ENCODE data around the gene RAB34. TPM values are rescaled to one million over a fixed set of nuclear protein-coding genes. Genes with fewer than 3 reads are reported as not detected.

Gene RAB34
- total and polyA plus RNA-seq, 2 donors (not counting 3 experiments of a cell fraction or from before 2014, with no cell fraction given): 62.3 to 113 TPM

GRCh38 chr17:28712705-28713415, 4.8 kb downstream of the RAB34 start:
- no peak for TF ChIP-seq JUN (IDR thresholded peaks at IDR 0.05; ENCODE audit: borderline replicate concordance, insufficient read depth, insufficient read length, low read depth)
- dilution Hi-C loops (cut with MboI; ENCODE audit: extremely low pct_ligation_motif_present, low sequenced_read_pairs) (no loop called here), intact Hi-C loops (cut with micrococcal nuclease) (loop anchor here (5.0 kb wide), 1 partner anchor 51 kb away; the partner anchor contains the start of genes SDF2 and SUPT6H)
- FAIRE-seq (no peak), DNase-seq (ENCODE audit: low read depth, low spot score) (no peak)
- Histone ChIP-seq H3K27ac (ENCODE audit: insufficient read depth, low read depth, low read length) (no peak overlapping the region), H4K20me1 (replicated peaks; ENCODE audit: control insufficient read depth, extremely low read depth, insufficient read depth, low read length) (no peaks in the 10 kb centered on the region), H3K27me3 (ENCODE audit: control insufficient read depth in 2 of 2, insufficient read depth in 2 of 2, low read length in 2 of 2) (no peaks in the 10 kb centered on the region), H3K4me3 (replicated peaks in 1 of 3; ENCODE audit: insufficient read depth in 1 of 3, low read depth in 1 of 3, low read length in 3 of 3) (no peak overlapping the region), H3K36me3 (ENCODE audit: control insufficient read depth in 2 of 2, extremely low read depth in 1 of 2, insufficient read depth in 2 of 2, low read length in 2 of 2) (peaks cover 0 to 11% of the 10 kb centered on the region in 2 experiments), H3K9me1 (replicated peaks; ENCODE audit: control insufficient read depth, extremely low read depth, insufficient read depth, low read length) (no peaks in the 10 kb centered on the region), H3K79me2 (ENCODE audit: control insufficient read depth, insufficient read depth, low read length) (peaks cover 6% of the 10 kb centered on the region), H3K4me1 (ENCODE audit: control insufficient read depth, extremely low read depth, insufficient read depth, low read length) (peaks cover 15% of the 10 kb centered on the region), H3K9ac (replicated peaks; ENCODE audit: extremely low read depth, insufficient read depth, low read length) (no peak overlapping the region), H3K4me2 (ENCODE audit: insufficient read depth, low read length) (no peak overlapping the region), H3K9me3 (replicated peaks; ENCODE audit: control insufficient read depth, insufficient read depth, low read length) (no peaks in the 10 kb centered on the region), H2AFZ (ENCODE audit: low read depth, low read length) (no peak overlapping the region)
- ChIA-PET POLR2A (no interaction called here), CTCF (interaction anchor here (1.0 to 5.2 kb wide), 2 partner anchors 14 to 37 kb away, joined by 5 to 21 read pairs; partner anchors contain the start of gene TLCD1)
- BruUV-seq (replicated peaks): no TSS peak

- Histone ChIP-seq H3K27ac (ENCODE audit: insufficient read depth, low read depth, low read length) (no peak overlapping the region), H4K20me1 (replicated peaks; ENCODE audit: control insufficient read depth, extremely low read depth, insufficient read depth, low read length) (no peaks in the 10 kb centered on the region), H3K9me1 (replicated peaks; ENCODE audit: control insufficient read depth, extremely low read depth, insufficient read depth, low read length) (no peaks in the 10 kb centered on the region), H3K4me2 (ENCODE audit: insufficient read depth, low read length) (peak overlapping the region; percentile 23), H3K9me3 (replicated peaks; ENCODE audit: control insufficient read depth, insufficient read depth, low read length) (no peaks in the 10 kb centered on the region), H3K36me3 (ENCODE audit: control insufficient read depth in 2 of 2, extremely low read depth in 1 of 2, insufficient read depth in 2 of 2, low read length in 2 of 2) (peaks cover 0 to 11% of the 10 kb centered on the region in 2 experiments), H3K27me3 (ENCODE audit: control insufficient read depth in 2 of 2, insufficient read depth in 2 of 2, low read length in 2 of 2) (no peaks in the 10 kb centered on the region), H3K4me3 (replicated peaks in 1 of 3; ENCODE audit: insufficient read depth in 1 of 3, low read depth in 1 of 3, low read length in 3 of 3) (peak overlapping the region in 1 of 3 experiments; percentile 35), H2AFZ (ENCODE audit: low read depth, low read length) (peak overlapping the region; percentile 11), H3K79me2 (ENCODE audit: control insufficient read depth, insufficient read depth, low read length) (peaks cover 6% of the 10 kb centered on the region), H3K9ac (replicated peaks; ENCODE audit: extremely low read depth, insufficient read depth, low read length) (no peak overlapping the region), H3K4me1 (ENCODE audit: control insufficient read depth, extremely low read depth, insufficient read depth, low read length) (peaks cover 14% of the 10 kb centered on the region)
- DNase-seq (ENCODE audit: low read depth, low spot score) (no peak), FAIRE-seq (peak; percentile 47)
- intact Hi-C loops (cut with micrococcal nuclease) (loop anchor here (5.0 kb wide), 1 partner anchor 50 kb away; the partner anchor contains the start of genes SDF2 and SUPT6H), dilution Hi-C loops (cut with MboI; ENCODE audit: extremely low pct_ligation_motif_present, low sequenced_read_pairs) (no loop called here)
- TF ChIP-seq EZH2 (IDR thresholded peaks at IDR 0.05; ENCODE audit: borderline replicate concordance, low read depth, low read length, severe bottlenecking) (no peak), MAX (IDR thresholded peaks at IDR 0.05; ENCODE audit: insufficient read depth, insufficient read length) (no peak), MYC (IDR thresholded peaks at IDR 0.05; ENCODE audit: low read depth, low read length) (no peak), FOS (IDR thresholded peaks at IDR 0.05; ENCODE audit: borderline replicate concordance, insufficient read depth, low read length) (no peak), POLR2A (IDR thresholded peaks at IDR 0.05; ENCODE audit: low read depth, low read length) (no peak), POLR2AphosphoS5 (IDR thresholded peaks at IDR 0.05; ENCODE audit: insufficient read depth, low read depth, low read length) (no peak), JUN (IDR thresholded peaks at IDR 0.05; ENCODE audit: borderline replicate concordance, insufficient read depth, insufficient read length, low read depth) (no peak), GATA2 (IDR thresholded peaks at IDR 0.05; ENCODE audit: insufficient read depth, insufficient read length, low read depth, low read length) (no peak), CTCF (IDR thresholded peaks at IDR 0.05; ENCODE audit: extremely low read depth in 1 of 2, insufficient read depth in 1 of 2, low read depth in 1 of 2, low read length in 2 of 2) (no peak)
- ChIA-PET POLR2A (interaction anchor here (1.6 kb wide), 1 partner anchor 7 kb away, joined by 12 read pairs; the partner anchor contains the start of gene RPL23A), CTCF (interaction anchor here (0.7 to 5.2 kb wide), 3 partner anchors 14 to 190 kb away, joined by 3 to 21 read pairs (median 5); partner anchors contain the start of gene TLCD1)
- no TSS peak for BruUV-seq (replicated peaks)
Observed at GRCh38 chr17:28712032-28712704, 5.5 kb downstream of the RAB34 start.

Data from endothelial cell of umbilical vein (primary cell).